Stimulated activated naive CD8-positive, alpha-beta T cell treated with anti-CD3 and anti-CD28 coated beads, Interleukin-15, amount 100 ng/mL, for 72 hours (primary cell): ENCODE measurements around the gene B4GAT1.
A peak's percentile ranks its signal among the peaks of the same experiment; 100 is the strongest.
"Not testable (repeated sequence)": the region's sequence is repeated elsewhere in the genome, so short reads cannot be mapped to it uniquely, and the experiment has no call there.

Source experiments
- ATAC-seq: fragments of 150-1000 bp; cut with Tn5 transposase; 2 replicates; pipeline ENCODE4 v1.10.0; 2021; ENCODE audit warnings: mild to moderate bottlenecking, moderate library complexity
- DNase-seq, 2 donors: peaks; one replicate each; pipeline ENCODE4 v3.0.0; 2021 to 2022
- H3K27ac Mint-ChIP-seq, 2 donors: one replicate each; pipeline ENCODE4 v1.8.0; 2022; ENCODE audit warnings: mild to moderate bottlenecking in 2 of 2, mixed read lengths in 2 of 2, moderate library complexity in 2 of 2
- H3K27me3 Mint-ChIP-seq: one replicate; pipeline ENCODE4 v1.8.0; 2022; ENCODE audit warnings: mixed read lengths
- H3K4me1 Mint-ChIP-seq: one replicate; pipeline ENCODE4 v1.8.0; 2022; ENCODE audit warnings: mild to moderate bottlenecking, mixed read lengths
- H3K4me3 Mint-ChIP-seq, 2 donors: one replicate each; pipeline ENCODE4 v1.8.0; 2022; ENCODE audit warnings: mild to moderate bottlenecking in 2 of 2, mixed read lengths in 2 of 2, moderate library complexity in 1 of 2
- H3K9me3 Mint-ChIP-seq, 2 donors: one replicate each; pipeline ENCODE4 v1.8.0; 2022; ENCODE audit warnings: mixed read lengths in 2 of 2

B4GAT1 gene

GRCh38 chr11:66347425-66348276, at the start of gene B4GAT1:
B4GAT1 (minus strand) TSS chr11:66347629; CDS start chr11:66347545, 84 bp downstream.
- DNase-seq (peak; percentile 93 to 94), ATAC-seq (peak; percentile 85)
- peaks cover 57% of the 10 kb centered on the region for H3K4me1 Mint-ChIP-seq
- no peaks in the 10 kb centered on the region for H3K9me3 Mint-ChIP-seq
- H3K27me3 Mint-ChIP-seq: no peaks in the 10 kb centered on the region
- peak within 1 kb of the TSS; percentile 84 to 92 for H3K4me3 Mint-ChIP-seq
- H3K27ac Mint-ChIP-seq: peak within 1 kb of the TSS; percentile 97 to 100

DNA sequence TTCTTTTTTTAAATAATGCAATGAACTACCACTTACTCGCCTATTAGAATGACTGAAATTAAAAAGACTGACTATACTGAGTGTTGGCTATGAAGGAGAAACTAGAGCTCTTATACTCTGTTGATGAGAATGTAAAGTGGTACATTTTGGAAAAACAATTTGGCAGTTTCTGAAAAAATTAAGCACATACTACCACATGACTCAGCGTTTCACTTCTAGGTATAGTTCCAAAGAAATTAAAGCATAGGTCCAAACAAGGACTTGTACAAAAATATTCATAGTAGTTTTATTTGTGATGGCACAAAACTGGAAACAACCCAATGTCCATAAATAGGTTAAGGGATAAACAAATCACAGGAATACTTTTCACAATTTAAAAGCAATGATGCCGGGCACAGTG, 46.5 kb upstream of the B4GAT1 start:
- Mint-ChIP-seq H3K4me1 (peaks cover 4% of the 10 kb centered on the region), H3K4me3 (no peak overlapping the region), H3K27me3 (no peaks in the 10 kb centered on the region), H3K27ac (no peak overlapping the region), H3K9me3 (no peaks in the 10 kb centered on the region)
- ATAC-seq (no peak), DNase-seq (no peak)

DNA sequence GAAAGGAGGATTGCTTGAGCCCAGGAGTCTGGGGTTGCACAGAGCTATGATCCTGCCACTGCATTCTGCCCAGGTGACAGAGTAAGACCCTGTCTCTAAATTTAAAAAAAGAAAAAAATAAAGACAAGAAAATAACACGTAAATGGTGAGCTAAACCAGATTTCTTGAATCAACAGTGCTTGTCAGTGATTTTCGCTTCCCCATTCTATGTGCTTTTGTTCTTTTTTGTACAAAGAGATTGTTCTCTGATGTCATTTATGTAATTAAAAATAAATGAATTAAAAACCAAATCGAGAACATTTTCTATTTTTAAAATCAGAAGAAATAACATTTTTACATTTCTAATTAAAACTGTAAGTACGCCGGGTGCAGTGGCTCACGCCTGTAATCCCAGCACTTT, 43.9 kb upstream of the B4GAT1 start:
- Mint-ChIP-seq H3K27ac (no peak overlapping the region), H3K4me3 (no peak overlapping the region), H3K9me3 (no peaks in the 10 kb centered on the region), H3K4me1 (peaks cover 9% of the 10 kb centered on the region), H3K27me3 (no peaks in the 10 kb centered on the region)
- DNase-seq: no peak
- no peak for ATAC-seq

DNA sequence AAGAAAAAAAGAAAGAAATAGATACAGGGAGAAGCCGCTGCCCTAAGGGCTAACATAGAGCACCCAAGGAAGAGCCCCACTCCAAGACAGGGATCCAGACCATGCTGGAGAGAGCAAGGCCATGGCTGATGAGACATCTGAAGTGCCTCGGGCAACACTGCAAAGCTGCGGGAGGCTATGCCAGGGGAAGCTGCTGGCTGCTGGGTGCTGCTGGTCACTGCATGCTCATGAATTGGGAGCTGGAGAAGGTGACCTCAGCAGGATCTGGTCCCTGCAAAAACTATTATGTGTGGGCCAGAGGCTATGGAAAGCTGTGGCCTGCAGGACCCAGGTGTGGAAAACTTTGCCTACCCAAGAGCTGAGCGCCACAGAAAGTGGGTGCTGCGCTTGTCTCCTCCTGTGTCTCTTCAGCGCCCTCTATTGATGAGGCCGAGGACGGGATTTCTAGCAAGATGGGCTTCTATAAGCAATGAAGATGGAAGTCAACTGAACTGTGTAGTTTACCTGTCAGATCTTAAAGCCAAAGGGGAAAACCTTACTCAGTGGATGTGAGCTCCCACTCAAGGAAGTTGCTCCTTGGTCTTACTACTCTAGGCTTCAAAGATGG, 41.5 kb upstream of the B4GAT1 start:
- Mint-ChIP-seq H3K4me1 (peaks cover 14% of the 10 kb centered on the region), H3K27ac (no peak overlapping the region), H3K27me3 (no peaks in the 10 kb centered on the region), H3K9me3 (no peaks in the 10 kb centered on the region), H3K4me3 (no peak overlapping the region)
- DNase-seq (peak; percentile 69 to 73), ATAC-seq (peak; percentile 77)

GRCh38 chr11:66386171-66387069, 39.0 kb upstream of the B4GAT1 start:
- H3K4me3 Mint-ChIP-seq: peak overlapping the region; percentile 14 to 48
- no peaks in the 10 kb centered on the region for H3K27me3 Mint-ChIP-seq
- ATAC-seq: peak; percentile 67
- H3K4me1 Mint-ChIP-seq: peaks cover 14% of the 10 kb centered on the region
- H3K27ac Mint-ChIP-seq: no peak overlapping the region
- peak; percentile 76 to 79 for DNase-seq
- no peaks in the 10 kb centered on the region for H3K9me3 Mint-ChIP-seq

- H3K4me1 Mint-ChIP-seq: peaks cover 18% of the 10 kb centered on the region
- not testable (repeated sequence) for H3K9me3 Mint-ChIP-seq, H3K4me3 Mint-ChIP-seq, H3K27me3 Mint-ChIP-seq, H3K27ac Mint-ChIP-seq, ATAC-seq, DNase-seq
Observed at GRCh38 chr11:66384316-66384715, 36.9 kb upstream of the B4GAT1 start.

GRCh38 chr11:66380264-66380663, 32.8 kb upstream of the B4GAT1 start:
- ATAC-seq, H3K27ac Mint-ChIP-seq, DNase-seq, H3K4me3 Mint-ChIP-seq, H3K27me3 Mint-ChIP-seq, H3K9me3 Mint-ChIP-seq, H3K4me1 Mint-ChIP-seq: not testable (repeated sequence)

- H3K27me3 Mint-ChIP-seq: not testable (repeated sequence)
Observed at GRCh38 chr11:66373690-66374287, 26.4 kb upstream of the B4GAT1 start.

DNA sequence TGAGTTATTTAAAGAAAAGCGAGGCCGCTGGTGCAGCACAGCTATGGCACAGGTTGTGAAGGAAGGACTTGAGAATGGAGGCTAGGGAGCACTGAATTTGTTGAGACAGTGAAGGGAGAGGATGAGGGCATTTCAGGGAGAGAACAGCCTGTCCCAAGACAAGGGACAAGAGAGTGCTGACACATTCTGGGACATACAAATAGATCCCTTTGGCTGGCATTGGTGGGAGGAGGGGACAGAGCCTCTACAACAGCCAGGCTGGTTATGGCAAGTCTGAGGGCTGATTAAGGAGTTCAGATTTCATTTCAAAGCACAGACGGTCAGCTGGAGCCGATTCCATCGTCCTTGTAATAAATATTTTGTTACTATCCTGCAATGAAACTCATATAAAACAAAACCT, 25.8 kb upstream of the B4GAT1 start:
- peak overlapping the region in 1 of 2 donors; percentile 18 for H3K4me3 Mint-ChIP-seq
- no peaks in the 10 kb centered on the region for H3K9me3 Mint-ChIP-seq
- peaks cover 17% of the 10 kb centered on the region for H3K4me1 Mint-ChIP-seq
- H3K27ac Mint-ChIP-seq: no peak overlapping the region
- no peaks in the 10 kb centered on the region for H3K27me3 Mint-ChIP-seq
- ATAC-seq (no peak), DNase-seq (no peak)

More at GRCh38 chr11:66373690-66374287, 26.4 kb upstream of the B4GAT1 start:
- not testable (repeated sequence) for H3K27ac Mint-ChIP-seq, H3K9me3 Mint-ChIP-seq, ATAC-seq, H3K4me3 Mint-ChIP-seq, DNase-seq
- peaks cover 17% of the 10 kb centered on the region for H3K4me1 Mint-ChIP-seq

DNA sequence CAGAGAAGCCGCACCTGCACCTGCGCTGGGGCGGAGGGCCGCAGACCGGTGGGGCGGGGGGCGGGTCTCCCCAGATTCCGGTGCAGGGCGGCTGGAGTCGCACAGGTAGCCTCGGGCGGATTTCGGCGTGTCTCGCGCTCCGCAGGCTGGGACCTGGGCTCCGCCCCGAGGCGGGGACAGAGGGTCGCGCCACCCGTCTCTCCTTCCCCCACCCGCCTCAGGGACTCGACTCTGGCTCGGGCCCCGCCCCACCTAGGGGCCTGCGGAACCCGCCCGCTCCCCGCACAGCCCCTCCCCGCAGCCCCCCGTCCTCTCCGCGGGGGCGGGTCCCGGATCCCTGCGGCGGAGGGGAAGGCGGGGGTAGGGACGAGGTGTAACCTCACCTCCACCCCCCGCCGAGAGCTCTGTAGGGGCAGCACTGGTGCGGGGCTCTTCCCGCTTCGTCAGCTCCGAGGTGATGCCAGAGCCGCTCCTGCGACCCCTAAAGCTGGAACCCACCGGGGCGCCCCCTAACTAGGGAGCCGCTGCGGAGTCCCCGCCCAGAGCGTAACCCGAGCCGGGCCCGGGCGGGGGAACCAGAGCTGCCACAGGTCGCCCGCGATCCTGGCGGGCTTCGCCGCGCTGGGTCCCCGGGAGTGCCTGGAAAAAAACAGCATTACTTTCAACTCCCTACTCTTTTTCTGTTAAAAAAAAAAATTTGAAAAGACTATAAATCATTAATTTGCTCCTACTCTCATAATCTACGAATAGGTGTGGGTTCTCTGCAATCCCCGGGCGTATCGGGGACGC, 24.4 kb upstream of the B4GAT1 start, which contains the start of gene SLC29A2:
SLC29A2 (minus strand) TSS at position 134 of the 789 bp plus-strand sequence. CDS start 169 bp downstream, outside the sequence.
- Mint-ChIP-seq H3K4me3 (peak within 1 kb of the TSS; percentile 80 to 88), H3K27ac (peak within 1 kb of the TSS; percentile 52 to 77), H3K4me1 (peaks cover 17% of the 10 kb centered on the region), H3K9me3 (no peaks in the 10 kb centered on the region), H3K27me3 (no peaks in the 10 kb centered on the region)
- ATAC-seq (peak; percentile 85), DNase-seq (peak; percentile 73 to 80)

DNA sequence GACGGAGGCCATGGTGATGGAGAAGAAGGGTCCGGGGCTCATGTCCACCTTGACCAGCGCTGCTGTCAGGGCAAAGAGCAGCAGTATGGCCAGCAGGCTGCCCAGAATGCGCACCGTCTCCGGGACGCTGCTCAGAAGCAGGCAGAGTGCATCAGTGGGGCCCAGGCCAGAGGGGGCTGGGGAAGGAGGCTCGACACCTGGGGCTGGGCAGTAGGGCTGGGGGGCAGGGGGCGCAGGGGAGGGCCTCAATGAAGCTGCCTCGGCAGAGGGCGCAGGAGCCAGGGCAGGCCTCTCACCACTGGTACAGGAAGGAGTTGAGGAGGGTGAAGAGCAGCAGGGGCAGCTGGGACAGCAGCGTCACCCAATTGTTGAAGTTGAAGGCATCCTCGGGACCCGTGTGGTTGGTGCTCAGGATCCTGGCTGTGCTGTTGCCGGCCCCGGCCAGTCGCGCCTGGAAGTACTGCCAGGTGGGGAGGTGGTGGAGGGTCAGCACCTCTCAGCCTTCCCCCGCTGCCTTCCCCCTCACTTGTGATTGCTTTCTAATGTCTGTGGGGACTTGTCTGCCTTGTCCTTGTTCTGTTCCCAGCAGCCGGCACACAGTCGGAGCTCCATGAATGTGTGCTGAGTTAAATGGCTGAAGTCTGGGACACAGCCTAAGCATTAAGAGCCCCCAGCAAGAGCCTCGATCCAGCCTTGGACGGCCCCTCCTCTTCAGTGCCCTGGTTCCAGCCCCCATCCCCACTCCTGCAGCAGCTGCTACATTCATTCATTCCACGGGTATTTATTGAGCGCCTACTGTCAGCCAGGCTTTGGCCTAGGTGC, 21.9 kb upstream of the B4GAT1 start:
- Mint-ChIP-seq H3K27ac (no peak overlapping the region), H3K27me3 (no peaks in the 10 kb centered on the region), H3K4me1 (peaks cover 17% of the 10 kb centered on the region), H3K4me3 (no peak overlapping the region), H3K9me3 (no peaks in the 10 kb centered on the region)
- no peak for DNase-seq
- no peak for ATAC-seq

GRCh38 chr11:66368484-66368883, 21.1 kb upstream of the B4GAT1 start:
- no peak overlapping the region for H3K27ac Mint-ChIP-seq
- H3K4me1 Mint-ChIP-seq: peaks cover 22% of the 10 kb centered on the region
- DNase-seq (no peak), ATAC-seq (no peak)
- no peak overlapping the region for H3K4me3 Mint-ChIP-seq
- H3K27me3 Mint-ChIP-seq: no peaks in the 10 kb centered on the region
- no peaks in the 10 kb centered on the region for H3K9me3 Mint-ChIP-seq

DNA sequence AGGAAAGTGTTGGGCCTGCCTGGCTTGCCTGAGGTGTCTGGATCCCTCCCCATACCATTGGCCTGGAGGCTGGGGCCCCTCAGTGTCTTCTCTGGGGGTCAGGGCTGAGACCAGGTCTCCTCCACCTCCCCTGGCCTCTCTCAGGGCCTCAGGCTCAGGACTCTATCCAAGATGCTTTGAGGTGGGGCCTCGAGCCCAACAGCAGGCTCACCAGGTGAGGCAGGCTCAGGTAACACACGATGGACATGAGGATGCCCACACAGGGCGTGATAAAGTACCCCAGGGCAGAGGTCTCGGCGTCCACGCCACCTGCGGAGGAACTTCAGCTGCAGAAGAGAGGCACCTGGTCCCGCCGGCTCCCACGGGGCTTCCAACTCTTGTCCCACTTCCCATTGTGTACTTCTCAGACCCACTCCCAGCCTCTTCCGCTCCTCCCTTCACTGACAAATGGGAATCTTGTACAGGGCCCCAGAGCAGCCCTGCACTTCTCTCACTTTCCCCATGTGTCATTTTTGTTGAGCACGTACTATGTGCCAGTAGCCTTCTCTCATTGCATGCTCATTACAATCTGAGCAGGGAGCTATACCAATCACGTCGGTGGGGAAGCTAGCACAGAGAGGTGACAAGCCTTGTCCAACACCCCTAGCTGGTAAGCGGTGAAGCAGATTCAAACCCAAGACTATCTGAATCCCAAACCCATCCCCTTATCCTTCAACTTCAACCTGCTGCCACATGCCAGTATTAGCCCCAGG, 20.3 kb upstream of the B4GAT1 start:
- DNase-seq: no peak
- Mint-ChIP-seq H3K4me1 (peaks cover 22% of the 10 kb centered on the region), H3K9me3 (no peaks in the 10 kb centered on the region), H3K27ac (no peak overlapping the region), H3K27me3 (no peaks in the 10 kb centered on the region), H3K4me3 (no peak overlapping the region)
- no peak for ATAC-seq
